Measurements from ENCODE around the gene OR4N2. TPM values are rescaled to one million over a fixed set of nuclear protein-coding genes. Genes with fewer than 3 reads are reported as not detected.

OR4N2 gene
- total RNA-seq, 1 experiment from 2014 or later, result not detected

- H3F3A ChIP-seq (ENCODE audit: insufficient read depth, low read depth), result no peaks in the 10 kb centered on the region
- no peaks in the 10 kb centered on the region for H3K27me3 ChIP-seq (ENCODE audit: insufficient read depth, low read depth)
- TF ChIP-seq EZH2 (IDR thresholded peaks at IDR 0.05; ENCODE audit: low read depth) (no peak), CTCF (conservative IDR thresholded peaks at IDR 0.05) (no peak)
- no peaks in the 10 kb centered on the region for H3K4me1 ChIP-seq (replicated peaks; ENCODE audit: insufficient read depth)
- H3K4me3 ChIP-seq, result no peak overlapping the region
- no peak overlapping the region for H3K27ac ChIP-seq
- H3K79me2 ChIP-seq (ENCODE audit: low read depth), result no peaks in the 10 kb centered on the region
- H3K9me2 ChIP-seq (ENCODE audit: insufficient read depth), result no peaks in the 10 kb centered on the region
- DNase-seq, result no peak
- H3K36me3 ChIP-seq (ENCODE audit: low read depth), result no peaks in the 10 kb centered on the region
- BruUV-seq (replicated peaks), result no TSS peak
- no peaks in the 10 kb centered on the region for H3K9me3 ChIP-seq (ENCODE audit: insufficient read depth, low read depth)
- H2AFZ ChIP-seq, result no peak overlapping the region
- no peaks in the 10 kb centered on the region for H4K20me1 ChIP-seq (ENCODE audit: insufficient read depth)
- POLR2A ChIA-PET (ENCODE audit: unreplicated experiment), result no interaction called here
- no peak overlapping the region for H3K4me2 ChIP-seq
- intact Hi-C loops (cut with micrococcal nuclease; ENCODE audit: unreplicated experiment), result no loop called here
- CTCF ChIA-PET, result no interaction called here
These were observed 69.6 kb downstream of the OR4N2 start for GRCh38 chr14:19873178-19873577.

GRCh38 chr14:19874842-19875241 is 71.3 kb downstream of the OR4N2 start, which contains the start of gene OR4K2:
OR4K2 (plus strand) TSS chr14:19875142; CDS start chr14:19876268, 1,126 bp downstream.
- Histone ChIP-seq H3K27me3 (ENCODE audit: insufficient read depth, low read depth) (no peaks in the 10 kb centered on the region), H2AFZ (no peak within 1 kb of the TSS), H3K27ac (no peak within 1 kb of the TSS), H3K79me2 (ENCODE audit: low read depth) (no peaks in the 10 kb centered on the region), H3K9me2 (ENCODE audit: insufficient read depth) (no peaks in the 10 kb centered on the region), H3K4me3 (no peak within 1 kb of the TSS), H3F3A (ENCODE audit: insufficient read depth, low read depth) (no peaks in the 10 kb centered on the region), H4K20me1 (ENCODE audit: insufficient read depth) (no peaks in the 10 kb centered on the region), H3K4me1 (replicated peaks; ENCODE audit: insufficient read depth) (no peaks in the 10 kb centered on the region), H3K36me3 (ENCODE audit: low read depth) (no peaks in the 10 kb centered on the region), H3K9me3 (ENCODE audit: insufficient read depth, low read depth) (no peaks in the 10 kb centered on the region), H3K4me2 (no peak within 1 kb of the TSS)
- intact Hi-C loops (cut with micrococcal nuclease; ENCODE audit: unreplicated experiment), result no loop called here
- no peak for DNase-seq
- no TSS peak for BruUV-seq (replicated peaks)
- POLR2A ChIA-PET (ENCODE audit: unreplicated experiment), result no interaction called here
- CTCF ChIA-PET, result no interaction called here
- TF ChIP-seq CTCF (conservative IDR thresholded peaks at IDR 0.05), result no peak
- TF ChIP-seq EZH2 (IDR thresholded peaks at IDR 0.05; ENCODE audit: low read depth), result no peak

GRCh38 chr14:19878029-19878642 is 74.6 kb downstream of the OR4N2 start:
- TF ChIP-seq EZH2 (IDR thresholded peaks at IDR 0.05; ENCODE audit: low read depth), result no peak
- peak; percentile 77 for TF ChIP-seq CTCF (conservative IDR thresholded peaks at IDR 0.05)
- Histone ChIP-seq H4K20me1 (ENCODE audit: insufficient read depth) (no peaks in the 10 kb centered on the region), H3K9me3 (ENCODE audit: insufficient read depth, low read depth) (no peaks in the 10 kb centered on the region), H3K4me1 (replicated peaks; ENCODE audit: insufficient read depth) (no peaks in the 10 kb centered on the region), H3F3A (ENCODE audit: insufficient read depth, low read depth) (no peaks in the 10 kb centered on the region), H3K27me3 (ENCODE audit: insufficient read depth, low read depth) (no peaks in the 10 kb centered on the region), H3K4me2 (no peak overlapping the region), H2AFZ (no peak overlapping the region), H3K27ac (no peak overlapping the region), H3K79me2 (ENCODE audit: low read depth) (no peaks in the 10 kb centered on the region), H3K4me3 (no peak overlapping the region), H3K9me2 (ENCODE audit: insufficient read depth) (no peaks in the 10 kb centered on the region), H3K36me3 (ENCODE audit: low read depth) (no peaks in the 10 kb centered on the region)
- intact Hi-C loops (cut with micrococcal nuclease; ENCODE audit: unreplicated experiment), result no loop called here
- ChIA-PET POLR2A (ENCODE audit: unreplicated experiment) (no interaction called here), CTCF (no interaction called here)
- DNase-seq, result no peak
- BruUV-seq (replicated peaks), result no TSS peak

Other genes starting within 250 kb of the OR4N2 start
- gene OR11H2, start 89.9 kb upstream of the OR4N2 start, total RNA-seq (2021), result not detected in 2 replicates
- gene OR4Q3, start 60.2 kb upstream of the OR4N2 start, total RNA-seq (2021), result not detected in 2 replicates
- gene OR4M1, start 30.3 kb upstream of the OR4N2 start, total RNA-seq (2021), result not detected in 2 replicates
- not detected in 2 replicates for gene OR4K2, start 71.4 kb downstream of the OR4N2 start, total RNA-seq (2021)
- gene OR4K5, start 116.8 kb downstream of the OR4N2 start, total RNA-seq (2021), result not detected in 2 replicates
- gene OR4K1, start 127.1 kb downstream of the OR4N2 start, total RNA-seq (2021), result not detected in 2 replicates
- not detected in 2 replicates for gene OR4K15, start 171.8 kb downstream of the OR4N2 start, total RNA-seq (2021)
- not detected in 2 replicates for gene OR4Q2, start 198.4 kb downstream of the OR4N2 start, total RNA-seq (2021)
- gene OR4K14, start 215.5 kb downstream of the OR4N2 start, total RNA-seq (2021), result not detected in 2 replicates
- gene OR4K13, start 232.3 kb downstream of the OR4N2 start, total RNA-seq (2021), result not detected in 2 replicates